ENCODE results near the gene CCDC24. TPM values are rescaled to one million over a fixed set of nuclear protein-coding genes. Genes with fewer than 3 reads are reported as not detected.

The CCDC24 gene
- total and polyA plus RNA-seq, 2 of the 13 experiments (the other 11 are each of a cell fraction or from before 2014, with no cell fraction given): 1.4 to 2.9 TPM

DNA sequence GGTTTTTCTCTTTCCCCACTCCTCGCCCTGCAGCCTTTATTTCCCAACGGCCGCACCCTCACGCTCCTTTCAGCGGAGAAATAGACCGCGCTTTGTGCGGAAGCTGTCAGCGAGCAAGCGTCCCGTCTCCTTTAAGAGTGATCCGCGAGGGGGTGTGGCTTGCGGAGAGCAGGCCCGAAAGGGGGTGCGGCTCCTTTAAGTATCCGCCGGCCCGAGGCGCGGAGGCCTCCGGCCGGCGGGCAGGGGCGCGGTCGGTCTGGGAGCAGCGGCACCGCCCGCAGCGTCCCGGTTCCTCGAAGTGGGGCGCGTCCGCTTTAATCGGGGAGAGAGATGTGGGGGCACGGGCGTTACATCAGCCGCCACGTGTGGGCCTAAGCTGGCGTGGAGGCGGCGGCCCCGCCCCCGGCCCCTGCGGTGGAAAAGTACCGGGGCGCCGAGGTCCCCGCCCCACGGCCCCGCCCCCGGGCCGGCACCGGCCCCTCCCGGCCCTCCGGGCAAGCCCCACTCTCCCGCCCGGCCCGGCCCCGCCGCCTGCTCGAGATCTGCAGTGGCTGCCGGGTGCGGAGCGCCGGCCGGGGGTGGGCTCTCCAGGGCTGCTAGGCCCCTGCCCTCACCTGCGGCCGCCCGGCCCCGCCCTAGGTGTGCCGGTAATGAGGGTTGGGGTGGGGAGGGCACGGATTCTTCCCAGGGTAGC lies 38.7 kb downstream of the CCDC24 start (continued):
- TF ChIP-seq YY1 (IDR thresholded peaks at IDR 0.05; ENCODE audit: insufficient read depth, insufficient replicate concordance, low read depth, low read length) (peak; percentile 29), SMARCE1 (IDR thresholded peaks at IDR 0.05; ENCODE audit: borderline replicate concordance) (no peak), ZNF33A (CRISPR knock-in tag; IDR thresholded peaks at IDR 0.05; ENCODE audit: borderline replicate concordance) (no peak), KDM2A (CRISPR knock-in tag; IDR thresholded peaks at IDR 0.05; ENCODE audit: borderline replicate concordance, low read depth) (peak; percentile 34), PHF8 (CRISPR knock-in tag; IDR thresholded peaks at IDR 0.05) (peak; percentile 80), SOX13 (IDR thresholded peaks at IDR 0.05) (no peak), SOX13 (CRISPR knock-in tag; conservative IDR thresholded peaks at IDR 0.05 in 1 of 2, IDR thresholded peaks at IDR 0.05 in 1 of 2) (peak in 1 of 2 experiments; percentile 2; a peak in 1 of 4 replicates), NONO (IDR thresholded peaks at IDR 0.05) (no peak), NONO (CRISPR knock-in tag; conservative IDR thresholded peaks at IDR 0.05) (peak; percentile 64), YEATS4 (CRISPR knock-in tag; IDR thresholded peaks at IDR 0.05; ENCODE audit: borderline replicate concordance) (peak; percentile 98), SP1 (IDR thresholded peaks at IDR 0.05) (no peak), SP1 (CRISPR knock-in tag; IDR thresholded peaks at IDR 0.05) (0 out of 2 replicates have a peak, but pooled peaks have one; percentile 63)
- TF ChIP-seq, protein P1, sequence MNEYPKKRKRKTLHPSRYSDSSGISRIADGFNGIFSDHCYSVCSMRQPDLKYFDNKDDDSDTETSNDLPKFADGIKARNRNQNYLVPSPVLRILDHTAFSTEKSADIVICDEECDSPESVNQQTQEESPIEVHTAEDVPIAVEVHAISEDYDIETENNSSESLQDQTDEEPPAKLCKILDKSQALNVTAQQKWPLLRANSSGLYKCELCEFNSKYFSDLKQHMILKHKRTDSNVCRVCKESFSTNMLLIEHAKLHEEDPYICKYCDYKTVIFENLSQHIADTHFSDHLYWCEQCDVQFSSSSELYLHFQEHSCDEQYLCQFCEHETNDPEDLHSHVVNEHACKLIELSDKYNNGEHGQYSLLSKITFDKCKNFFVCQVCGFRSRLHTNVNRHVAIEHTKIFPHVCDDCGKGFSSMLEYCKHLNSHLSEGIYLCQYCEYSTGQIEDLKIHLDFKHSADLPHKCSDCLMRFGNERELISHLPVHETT (CRISPR knock-in tag; conservative IDR thresholded peaks at IDR 0.05): peak; percentile 28; the same call in 1 of the 2 replicates
- TF ChIP-seq, protein P2, sequence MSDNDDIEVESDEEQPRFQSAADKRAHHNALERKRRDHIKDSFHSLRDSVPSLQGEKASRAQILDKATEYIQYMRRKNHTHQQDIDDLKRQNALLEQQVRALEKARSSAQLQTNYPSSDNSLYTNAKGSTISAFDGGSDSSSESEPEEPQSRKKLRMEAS (IDR thresholded peaks at IDR 0.05): peak; percentile 91
- TF ChIP-seq, protein P3, sequence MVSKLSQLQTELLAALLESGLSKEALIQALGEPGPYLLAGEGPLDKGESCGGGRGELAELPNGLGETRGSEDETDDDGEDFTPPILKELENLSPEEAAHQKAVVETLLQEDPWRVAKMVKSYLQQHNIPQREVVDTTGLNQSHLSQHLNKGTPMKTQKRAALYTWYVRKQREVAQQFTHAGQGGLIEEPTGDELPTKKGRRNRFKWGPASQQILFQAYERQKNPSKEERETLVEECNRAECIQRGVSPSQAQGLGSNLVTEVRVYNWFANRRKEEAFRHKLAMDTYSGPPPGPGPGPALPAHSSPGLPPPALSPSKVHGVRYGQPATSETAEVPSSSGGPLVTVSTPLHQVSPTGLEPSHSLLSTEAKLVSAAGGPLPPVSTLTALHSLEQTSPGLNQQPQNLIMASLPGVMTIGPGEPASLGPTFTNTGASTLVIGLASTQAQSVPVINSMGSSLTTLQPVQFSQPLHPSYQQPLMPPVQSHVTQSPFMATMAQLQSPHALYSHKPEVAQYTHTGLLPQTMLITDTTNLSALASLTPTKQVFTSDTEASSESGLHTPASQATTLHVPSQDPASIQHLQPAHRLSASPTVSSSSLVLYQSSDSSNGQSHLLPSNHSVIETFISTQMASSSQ (IDR thresholded peaks at IDR 0.05; ENCODE audit: low read depth): no peak
- TF ChIP-seq, protein P3 (CRISPR knock-in tag; IDR thresholded peaks at IDR 0.05; ENCODE audit: borderline replicate concordance): peak; percentile 14; the same call in 1 of the 2 replicates
- TF ChIP-seq, protein P4, sequence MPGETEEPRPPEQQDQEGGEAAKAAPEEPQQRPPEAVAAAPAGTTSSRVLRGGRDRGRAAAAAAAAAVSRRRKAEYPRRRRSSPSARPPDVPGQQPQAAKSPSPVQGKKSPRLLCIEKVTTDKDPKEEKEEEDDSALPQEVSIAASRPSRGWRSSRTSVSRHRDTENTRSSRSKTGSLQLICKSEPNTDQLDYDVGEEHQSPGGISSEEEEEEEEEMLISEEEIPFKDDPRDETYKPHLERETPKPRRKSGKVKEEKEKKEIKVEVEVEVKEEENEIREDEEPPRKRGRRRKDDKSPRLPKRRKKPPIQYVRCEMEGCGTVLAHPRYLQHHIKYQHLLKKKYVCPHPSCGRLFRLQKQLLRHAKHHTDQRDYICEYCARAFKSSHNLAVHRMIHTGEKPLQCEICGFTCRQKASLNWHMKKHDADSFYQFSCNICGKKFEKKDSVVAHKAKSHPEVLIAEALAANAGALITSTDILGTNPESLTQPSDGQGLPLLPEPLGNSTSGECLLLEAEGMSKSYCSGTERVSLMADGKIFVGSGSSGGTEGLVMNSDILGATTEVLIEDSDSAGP (CRISPR knock-in tag; IDR thresholded peaks at IDR 0.05; ENCODE audit: borderline replicate concordance): peak; percentile 99
- TF ChIP-seq, protein P5, sequence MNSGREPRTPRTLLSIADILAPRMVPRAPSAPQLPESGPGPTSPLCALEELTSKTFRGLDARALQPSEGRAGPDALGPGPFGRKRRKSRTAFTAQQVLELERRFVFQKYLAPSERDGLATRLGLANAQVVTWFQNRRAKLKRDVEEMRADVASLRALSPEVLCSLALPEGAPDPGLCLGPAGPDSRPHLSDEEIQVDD (CRISPR knock-in tag; IDR thresholded peaks at IDR 0.05; ENCODE audit: borderline replicate concordance): no peak

Measured in HepG2 (cell line).